Gastroesophageal sphincter (tissue), 4 donors: ENCODE data around the gene SLIT3. TPM values are rescaled to one million over a fixed set of nuclear protein-coding genes. Genes with fewer than 3 reads are reported as not detected.

Source experiments
- ATAC-seq: fragments of 150-250 bp; one replicate; pipeline ENCODE4 v1.9.1; 2016; ENCODE audit warnings: mild to moderate bottlenecking, moderate library complexity
- H3K27ac ChIP-seq, 4 donors: fragments of 200-600 bp; sonication (generic) in 3 of 4; 1 replicate in 3 of 4; 2 replicates in 1 of 4; pipeline ENCODE4 v1.5.1; 2016 to 2019
- H3K27me3 ChIP-seq: fragments of 200-600 bp; sonication (generic); one replicate; pipeline ENCODE4 v1.5.1; 2019
- H3K36me3 ChIP-seq, 2 donors: fragments of 200-600 bp; sonication (generic); one replicate each; pipeline ENCODE4 v1.5.1; 2019; ENCODE audit warnings: control low read depth in 1 of 2
- H3K4me1 ChIP-seq, 3 donors: fragments of 200-600 bp; sonication (generic); 1 replicate in 2 of 3; 2 replicates in 1 of 3; pipeline ENCODE4 v1.5.1; 2016 to 2019; ENCODE audit warnings: control low read depth in 2 of 3
- H3K4me3 ChIP-seq, 2 donors: fragments of 200-600 bp; sonication (generic); one replicate each; pipeline ENCODE4 v1.5.1; 2019; ENCODE audit warnings: mild to moderate bottlenecking in 1 of 2, moderate library complexity in 1 of 2
- H3K9me3 ChIP-seq, 3 donors: fragments of 200-600 bp; sonication (generic); one replicate each; pipeline ENCODE4 v1.5.1; 2017 to 2019; ENCODE audit warnings: control low read depth in 2 of 3
- CTCF ChIP-seq, 4 experiments: fragments of 200-600 bp in 2 of 4; fragments of 450-650 bp in 2 of 4; sonication (generic) in 1 of 4; IDR thresholded peaks; one replicate each; pipeline ENCODE4 v1.5.1; 2017 to 2019; ENCODE audit warnings: antibody characterized with exemption in 4 of 4, mild to moderate bottlenecking in 2 of 4, moderate library complexity in 2 of 4
- EP300 ChIP-seq: sonication (generic); formaldehyde crosslinking; IDR thresholded peaks from one replicate; pipeline ENCODE4 v1.6.1; 2017; ENCODE audit warnings: antibody characterized with exemption, mild to moderate bottlenecking
- POLR2A ChIP-seq, 2 donors: fragments of 450-650 bp; IDR thresholded peaks; one replicate each; pipeline ENCODE4 v1.6.1; 2017; ENCODE audit warnings: antibody characterized with exemption in 2 of 2, mild to moderate bottlenecking in 2 of 2, moderate library complexity in 1 of 2
- POLR2AphosphoS5 ChIP-seq: sonication (generic); formaldehyde crosslinking; IDR thresholded peaks from one replicate; pipeline ENCODE4 v1.6.1; 2017; ENCODE audit warnings: antibody characterized with exemption
- WGBS, 2 donors: methylation state at CpG; one replicate each; pipeline ENCODE4 v1.1.5; 2018; ENCODE audit warnings: low coverage in 1 of 2; 5-methylcytosine and 5-hydroxymethylcytosine counted together
- total RNA-seq, 4 donors: library from RNA; depleted of rRNA; stranded (reverse); fragments of >200 nt; gene quantifications; one replicate each; pipeline ENCODE4 v1.1.0, GENCODE V29; 2016

Gene SLIT3
- total RNA-seq, 4 donors from 2014 or later = 29.6 to 76.3 (median 31.1) TPM

- TF ChIP-seq POLR2AphosphoS5 = no peak
- TF ChIP-seq EP300 = no peak
- no peak for TF ChIP-seq CTCF (IDR thresholded peaks at IDR 0.05)
- no peak for TF ChIP-seq POLR2A (IDR thresholded peaks at IDR 0.05)
- Histone ChIP-seq H3K9me3 (no peaks in the 10 kb centered on the region), H3K27me3 (no peaks in the 10 kb centered on the region), H3K4me1 (peaks cover 0 to 8% (median 2%) of the 10 kb centered on the region in 3 donors), H3K27ac (no peak overlapping the region), H3K36me3 (peaks cover 0 to 44% of the 10 kb centered on the region in 2 donors), H3K4me3 (no peak overlapping the region)
- ATAC-seq = no peak
- 91 to 94% methylated on average over 3 to 4 of the region's 5 CpGs for WGBS, 2 donors
These were observed 626.0 kb downstream of the SLIT3 start for GRCh38 chr5:168674893-168675482.

GRCh38 chr5:168672888-168673287 lies 628.1 kb downstream of the SLIT3 start:
- Histone ChIP-seq H3K4me3 (no peak overlapping the region), H3K4me1 (no peaks in the 10 kb centered on the region), H3K36me3 (peaks cover 0 to 65% of the 10 kb centered on the region in 2 donors), H3K27ac (no peak overlapping the region), H3K27me3 (no peaks in the 10 kb centered on the region), H3K9me3 (no peaks in the 10 kb centered on the region)
- ATAC-seq = no peak
- 71 to 74% methylated on average over 3 to 4 of the region's 4 CpGs for WGBS, 2 donors
- TF ChIP-seq CTCF (IDR thresholded peaks at IDR 0.05) = no peak
- TF ChIP-seq EP300 = no peak
- no peak for TF ChIP-seq POLR2A (IDR thresholded peaks at IDR 0.05)
- no peak for TF ChIP-seq POLR2AphosphoS5

GRCh38 chr5:168672016-168672415 lies 628.9 kb downstream of the SLIT3 start:
- TF ChIP-seq POLR2A (IDR thresholded peaks at IDR 0.05) (no peak), POLR2AphosphoS5 (no peak), CTCF (IDR thresholded peaks at IDR 0.05) (no peak), EP300 (no peak)
- 97% methylated on average over 3 of the region's 6 CpGs; no CpG with 5 or more reads in 1 of the 2 donors for WGBS, 2 donors
- no peak for ATAC-seq
- Histone ChIP-seq H3K4me3 (no peak overlapping the region), H3K27ac (no peak overlapping the region), H3K36me3 (peaks cover 0 to 73% of the 10 kb centered on the region in 2 donors), H3K4me1 (no peaks in the 10 kb centered on the region), H3K27me3 (no peaks in the 10 kb centered on the region), H3K9me3 (no peaks in the 10 kb centered on the region)

GRCh38 chr5:168670881-168671575 lies 629.9 kb downstream of the SLIT3 start:
- Histone ChIP-seq H3K4me3 (no peak overlapping the region), H3K27ac (no peak overlapping the region), H3K9me3 (no peaks in the 10 kb centered on the region), H3K27me3 (no peaks in the 10 kb centered on the region), H3K36me3 (peaks cover 0 to 75% of the 10 kb centered on the region in 2 donors), H3K4me1 (no peaks in the 10 kb centered on the region)
- 50% methylated on average over 6 of the region's 22 CpGs; no CpG with 5 or more reads in 1 of the 2 donors for whole genome bisulfite sequencing, 2 donors
- no peak for TF ChIP-seq EP300
- TF ChIP-seq POLR2A (IDR thresholded peaks at IDR 0.05) = no peak
- TF ChIP-seq CTCF (IDR thresholded peaks at IDR 0.05) = no peak
- TF ChIP-seq POLR2AphosphoS5 = no peak
- ATAC-seq = no peak
